Activated CD4-positive, alpha-beta memory T cell treated with anti-CD3 and anti-CD28 coated beads for 36 hours (primary cell): ENCODE data around the gene WDR47. TPM values are rescaled to one million over a fixed set of nuclear protein-coding genes. Genes with fewer than 3 reads are reported as not detected.
"Not testable (repeated sequence)": the region's sequence is repeated elsewhere in the genome, so short reads cannot be mapped to it uniquely, and the experiment has no call there.

ENCODE experiments used
- CTCF ChIA-PET: fragments of 350-600 bp; sonication (Branson Sonifier 250); formaldehyde crosslinking; loops from one replicate; lab custom pipeline; 2021; ENCODE audit warnings: antibody characterized with exemption, inconsistent platforms; lab: Charles Lee
- POLR2A ChIA-PET: fragments of 350-600 bp; sonication (Branson Sonifier 250); formaldehyde crosslinking; loops from one replicate; lab custom pipeline; 2021; ENCODE audit warnings: antibody characterized with exemption; lab: Charles Lee
- DNase-seq: peaks from one replicate; pipeline ENCODE4 v3.0.0-alpha.2; 2020
- H3K27ac Mint-ChIP-seq: one replicate; pipeline ENCODE4 v1.8.0; 2021; ENCODE audit warnings: mixed read lengths
- H3K27me3 Mint-ChIP-seq: one replicate; pipeline ENCODE4 v1.8.0; 2021; ENCODE audit warnings: mixed read lengths
- H3K36me3 Mint-ChIP-seq: one replicate; pipeline ENCODE4 v1.8.0; 2021; ENCODE audit warnings: mixed read lengths
- H3K4me1 Mint-ChIP-seq: one replicate; pipeline ENCODE4 v1.8.0; 2021; ENCODE audit warnings: low read depth, mixed read lengths
- H3K4me3 Mint-ChIP-seq: one replicate; pipeline ENCODE4 v1.8.0; 2021; ENCODE audit warnings: mild to moderate bottlenecking, mixed read lengths
- H3K9me3 Mint-ChIP-seq: one replicate; pipeline ENCODE4 v1.8.0; 2021; ENCODE audit warnings: mixed read lengths
- intact Hi-C: fragments of 100-400 bp; cut with micrococcal nuclease; formaldehyde crosslinking; loops from one replicate; pipeline ENCODE4 v1.15.1; 2023
- total RNA-seq, 2 experiments: library from RNA; stranded (reverse); gene quantifications; one replicate each; pipeline ENCODE4 v1.2.3, GENCODE V29; 2021

The WDR47 gene
- total RNA-seq, 2 experiments from 2014 or later = 10.1 to 11.4 TPM

- Mint-ChIP-seq H3K4me1 (no peaks in the 10 kb centered on the region), H3K27me3 (peaks cover 2% of the 10 kb centered on the region), H3K9me3 (no peaks in the 10 kb centered on the region), H3K4me3 (no peak overlapping the region), H3K27ac (no peak overlapping the region), H3K36me3 (no peaks in the 10 kb centered on the region)
- ChIA-PET POLR2A (no interaction called here), CTCF (no interaction called here)
- intact Hi-C loops = no loop called here
- no peak for DNase-seq
Measured at GRCh38 chr1:109047339-109047738, 5.4 kb upstream of the WDR47 start.

- intact Hi-C loops = no loop called here
Measured at GRCh38 chr1:109046671-109047070, 4.8 kb upstream of the WDR47 start.

GRCh38 chr1:109045595-109045994 lies 3.7 kb upstream of the WDR47 start:
- H3K27me3 Mint-ChIP-seq = peaks cover 2% of the 10 kb centered on the region
- CTCF ChIA-PET = interaction anchor here (1.0 to 1.2 kb wide), 2 partner anchors 17 to 169 kb away, joined by 3 read pairs; partner anchors contain the start of gene GPSM2
- H3K4me1 Mint-ChIP-seq = peaks cover 5% of the 10 kb centered on the region
- no peak overlapping the region for H3K4me3 Mint-ChIP-seq
- POLR2A ChIA-PET = no interaction called here
- no peaks in the 10 kb centered on the region for H3K9me3 Mint-ChIP-seq
- DNase-seq = no peak
- H3K36me3 Mint-ChIP-seq = no peaks in the 10 kb centered on the region
- no peak overlapping the region for H3K27ac Mint-ChIP-seq
- intact Hi-C loops = no loop called here

More at GRCh38 chr1:109046671-109047070, 4.8 kb upstream of the WDR47 start:
- no peak for DNase-seq
- Mint-ChIP-seq H3K4me1 (no peaks in the 10 kb centered on the region), H3K36me3 (no peaks in the 10 kb centered on the region), H3K27ac (no peak overlapping the region), H3K9me3 (no peaks in the 10 kb centered on the region), H3K4me3 (no peak overlapping the region), H3K27me3 (peaks cover 2% of the 10 kb centered on the region)
- ChIA-PET CTCF (interaction anchor here (1.0 to 1.2 kb wide), 2 partner anchors 19 to 170 kb away, joined by 3 read pairs; partner anchors contain the start of gene GPSM2), POLR2A (no interaction called here)

- POLR2A ChIA-PET = interaction anchor here (1.0 to 1.3 kb wide), 2 partner anchors 49 to 51 kb away, joined by 3 to 6 read pairs; partner anchors contain the start of gene TMEM167B
- Mint-ChIP-seq H3K4me1 (peaks cover 12% of the 10 kb centered on the region), H3K4me3 (peak overlapping the region; percentile 84), H3K9me3 (no peaks in the 10 kb centered on the region), H3K36me3 (no peaks in the 10 kb centered on the region), H3K27ac (peak overlapping the region; percentile 56), H3K27me3 (no peaks in the 10 kb centered on the region)
- CTCF ChIA-PET = interaction anchor here (1.2 to 1.8 kb wide), 3 partner anchors 71 to 213 kb away, joined by 5 to 6 read pairs (median 5); partner anchors contain the start of gene CLCC1
- DNase-seq = peak; percentile 37
- intact Hi-C loops = no loop called here
Measured at GRCh38 chr1:109040989-109041620, 797 bp downstream of the WDR47 start.

GRCh38 chr1:109040627-109040988 lies 1.3 kb downstream of the WDR47 start:
- intact Hi-C loops = no loop called here
- H3K4me1 Mint-ChIP-seq = peaks cover 12% of the 10 kb centered on the region
- DNase-seq = no peak
- H3K27me3 Mint-ChIP-seq = no peaks in the 10 kb centered on the region
- no peaks in the 10 kb centered on the region for H3K36me3 Mint-ChIP-seq
- H3K4me3 Mint-ChIP-seq = peak overlapping the region; percentile 84
- CTCF ChIA-PET = no interaction called here
- H3K27ac Mint-ChIP-seq = no peak overlapping the region
- no peaks in the 10 kb centered on the region for H3K9me3 Mint-ChIP-seq
- POLR2A ChIA-PET = no interaction called here

GRCh38 chr1:109034382-109034781 lies 7.5 kb downstream of the WDR47 start:
- H3K4me3 Mint-ChIP-seq = no peak overlapping the region
- H3K4me1 Mint-ChIP-seq = no peaks in the 10 kb centered on the region

GRCh38 chr1:109029493-109029892 lies 12.4 kb downstream of the WDR47 start:
- CTCF ChIA-PET, H3K27ac Mint-ChIP-seq, H3K4me1 Mint-ChIP-seq, H3K9me3 Mint-ChIP-seq, intact Hi-C loops, H3K27me3 Mint-ChIP-seq, POLR2A ChIA-PET, DNase-seq, H3K4me3 Mint-ChIP-seq, H3K36me3 Mint-ChIP-seq: not testable (repeated sequence)

More at GRCh38 chr1:109034382-109034781, 7.5 kb downstream of the WDR47 start:
- no peak for DNase-seq
- Mint-ChIP-seq H3K9me3 (no peaks in the 10 kb centered on the region), H3K36me3 (no peaks in the 10 kb centered on the region), H3K27me3 (no peaks in the 10 kb centered on the region), H3K27ac (no peak overlapping the region)
- ChIA-PET CTCF (no interaction called here), POLR2A (no interaction called here)
- intact Hi-C loops = no loop called here

GRCh38 chr1:109027841-109028240 lies 14.1 kb downstream of the WDR47 start:
- DNase-seq = no peak
- H3K4me1 Mint-ChIP-seq = no peaks in the 10 kb centered on the region
- H3K4me3 Mint-ChIP-seq = no peak overlapping the region
- no peaks in the 10 kb centered on the region for H3K9me3 Mint-ChIP-seq
- POLR2A ChIA-PET = interaction anchor here (0.5 kb wide), 1 partner anchor 36 kb away, joined by 3 read pairs; no protein-coding TSS in a partner anchor
- no peak overlapping the region for H3K27ac Mint-ChIP-seq
- CTCF ChIA-PET = interaction anchor here (1.3 to 1.6 kb wide), 4 partner anchors 11 to 329 kb away, joined by 3 to 4 read pairs (median 3); no protein-coding TSS in a partner anchor
- H3K27me3 Mint-ChIP-seq = no peaks in the 10 kb centered on the region
- no peaks in the 10 kb centered on the region for H3K36me3 Mint-ChIP-seq
- intact Hi-C loops = no loop called here

- no peaks in the 10 kb centered on the region for H3K4me1 Mint-ChIP-seq
- intact Hi-C loops = no loop called here
- no peak for DNase-seq
- no peak overlapping the region for H3K4me3 Mint-ChIP-seq
- H3K27ac Mint-ChIP-seq = no peak overlapping the region
- H3K36me3 Mint-ChIP-seq = peaks cover 2% of the 10 kb centered on the region
- ChIA-PET CTCF (interaction anchor here (0.6 kb wide), 1 partner anchor 372 kb away, joined by 3 read pairs; the partner anchor contains the start of gene SORT1), POLR2A (no interaction called here)
- no peaks in the 10 kb centered on the region for H3K9me3 Mint-ChIP-seq
- no peaks in the 10 kb centered on the region for H3K27me3 Mint-ChIP-seq
Measured at GRCh38 chr1:109025694-109026093, 16.2 kb downstream of the WDR47 start.

GRCh38 chr1:109024646-109025045 lies 17.3 kb downstream of the WDR47 start:
- ChIA-PET POLR2A (no interaction called here), CTCF (no interaction called here)
- Mint-ChIP-seq H3K4me1 (no peaks in the 10 kb centered on the region), H3K27me3 (no peaks in the 10 kb centered on the region), H3K9me3 (no peaks in the 10 kb centered on the region), H3K27ac (no peak overlapping the region), H3K4me3 (no peak overlapping the region), H3K36me3 (peaks cover 7% of the 10 kb centered on the region)
- no peak for DNase-seq
- intact Hi-C loops = no loop called here

GRCh38 chr1:109020693-109021257 lies 21.1 kb downstream of the WDR47 start:
- H3K27ac Mint-ChIP-seq = no peak overlapping the region
- CTCF ChIA-PET = no interaction called here

GRCh38 chr1:109017719-109018118 lies 24.2 kb downstream of the WDR47 start:
- peaks cover 31% of the 10 kb centered on the region for H3K36me3 Mint-ChIP-seq
- H3K4me3 Mint-ChIP-seq, H3K4me1 Mint-ChIP-seq, H3K27ac Mint-ChIP-seq, intact Hi-C loops, H3K27me3 Mint-ChIP-seq, H3K9me3 Mint-ChIP-seq, DNase-seq: not testable (repeated sequence)
- POLR2A ChIA-PET = interaction anchor here (0.7 kb wide), 1 partner anchor 169 kb away, joined by 3 read pairs; no protein-coding TSS in a partner anchor
- CTCF ChIA-PET = interaction anchor here (0.6 to 1.2 kb wide), 3 partner anchors 10 to 95 kb away, joined by 3 read pairs; a partner anchor contains a TSS

More at GRCh38 chr1:109020693-109021257, 21.1 kb downstream of the WDR47 start:
- peaks cover 25% of the 10 kb centered on the region for H3K36me3 Mint-ChIP-seq
- no peaks in the 10 kb centered on the region for H3K4me1 Mint-ChIP-seq
- H3K4me3 Mint-ChIP-seq = no peak overlapping the region
- H3K9me3 Mint-ChIP-seq = peaks cover 6% of the 10 kb centered on the region
- no peaks in the 10 kb centered on the region for H3K27me3 Mint-ChIP-seq
- intact Hi-C loops = no loop called here
- DNase-seq = no peak
- POLR2A ChIA-PET = interaction anchor here (0.9 kb wide), 1 partner anchor 67 kb away, joined by 5 read pairs; no protein-coding TSS in a partner anchor
